Heart left ventricle (tissue), 16 donors: ENCODE data around the gene SORCS2. TPM values are rescaled to one million over a fixed set of nuclear protein-coding genes. Genes with fewer than 3 reads are reported as not detected.

Source experiments
- ATAC-seq, 4 donors: fragments of 200-7000 bp; cut with Tn5 transposase; one replicate each; pipeline ENCODE4 v1.9.1; 2020 to 2022; ENCODE audit warnings: moderate library complexity in 4 of 4, mild to moderate bottlenecking in 3 of 4, moderate number of reproducible peaks in 1 of 4
- DNase-seq, 5 donors: peaks; one replicate each; pipeline ENCODE4 v3.0.0-alpha.2; 2020
- H3K27ac ChIP-seq, 12 donors: fragments of 200-600 bp; sonication (generic) in 4 of 12; one replicate each; pipeline versions ENCODE4 v1.5.0 to v1.8.0; 2016 to 2022; ENCODE audit warnings: mild to moderate bottlenecking in 2 of 12
- H3K27me3 ChIP-seq, 9 donors: fragments of 200-600 bp; sonication (generic) in 2 of 9; one replicate each; pipeline versions ENCODE4 v1.5.1 to v1.8.0; 2016 to 2022; ENCODE audit warnings: mild to moderate bottlenecking in 3 of 9
- H3K36me3 ChIP-seq, 9 donors: fragments of 200-600 bp; sonication (generic) in 2 of 9; one replicate each; pipeline versions ENCODE4 v1.5.0 to v1.8.0; 2018 to 2022; ENCODE audit warnings: mild to moderate bottlenecking in 2 of 9
- H3K4me1 ChIP-seq, 12 donors: fragments of 200-600 bp; sonication (generic) in 4 of 12; one replicate each; pipeline versions ENCODE4 v1.5.0 to v1.8.0; 2016 to 2022; ENCODE audit warnings: mild to moderate bottlenecking in 3 of 12
- H3K4me3 ChIP-seq, 12 donors: fragments of 200-600 bp; sonication (generic) in 4 of 12; one replicate each; pipeline versions ENCODE4 v1.5.0 to v1.8.0; 2017 to 2022; ENCODE audit warnings: mild to moderate bottlenecking in 9 of 12, moderate library complexity in 4 of 12
- H3K9me3 ChIP-seq, 12 donors: fragments of 200-600 bp; sonication (generic) in 4 of 12; one replicate each; pipeline versions ENCODE4 v1.5.0 to v1.8.0; 2016 to 2022; ENCODE audit warnings: mild to moderate bottlenecking in 1 of 12
- POLR2A ChIP-seq, 2 donors: fragments of 450-650 bp; IDR thresholded peaks; one replicate each; pipeline ENCODE4 v1.6.1; 2017; ENCODE audit warnings: antibody characterized with exemption in 2 of 2, mild to moderate bottlenecking in 2 of 2, moderate library complexity in 2 of 2
- WGBS, 4 donors: extraction: QIAGEN DNeasy Blood & Tissue Kit in 2 of 4; methylation state at CpG; one replicate each; pipeline versions ENCODE4 v1.1.5 to v1.1.7; 2013 to 2018; 5-methylcytosine and 5-hydroxymethylcytosine counted together
- intact Hi-C, 10 donors: fragments of 100-400 bp; cut with DNase I; formaldehyde crosslinking; loops; one replicate each; pipeline versions ENCODE4 v1.11.1 to v1.14.2; 2022
- polyA plus RNA-seq, 2 donors: library from polyadenylated mRNA; stranded (reverse); fragments of 200-250 nt; gene quantifications; one replicate each; pipeline ENCODE4 v1.2.3, GENCODE V29; 2013
- total RNA-seq, 9 donors: library from RNA; depleted of rRNA in 2 of 9; stranded (reverse); fragments of >200 nt in 2 of 9; fragmentation: NEBNext Ultra II Directional in 3 of 9; extraction: Animal tissue kit (Norgen Biotek cat#: 25700) in 3 of 9; gene quantifications; one replicate each; pipeline versions ENCODE4 v1.1.0 to v1.2.4, GENCODE V29; 2016 to 2023
- TF ChIP-seq, protein P1 (sequence below), 12 donors: fragments of 200-600 bp; sonication (generic) in 4 of 12; IDR thresholded peaks; one replicate each; pipeline versions ENCODE4 v1.5.0 to v1.8.0; 2018 to 2022; ENCODE audit warnings: antibody characterized with exemption in 12 of 12, mild to moderate bottlenecking in 5 of 12
- donor health status: ischemic (EF 13 %, LVEDD 7.1; RV severe dilation, severe dysfunction).
- donor health status: healthy with polysubstance abuse.
- donor health status: DM: no; HTN: yes; CAD: no.
- donor health status: DM: no; HTN: no; CAD: no.
- donor health status: ischemic (EF 25% LVEDD 6.9; RV normal size, moderate dysfunction).
- donor health status: ischemic (EF 25% LVEDD 5.7; RV mildly dilated, moderate dysfunction).
- donor health status: healthy.
- donor health status: DM: yes; HTN: yes; CAD: no.
- donor health status: ischemic (EF 35%, LVEDD 5.7; RV mildly dilated, moderate dysfunction).
- donor health status: nonischemic (EF 11% LVEDD 7.7; RV severe dilation, severe dysfunction).
- donor health status: DM: yes; HTN: yes; CAD: no.
- donor health status: PGD.
- donor health status: ischemic (EF 29% LVEDD 5.4; RV normal size, mild dysfunction).
- donor health status: nonischemic (EF 23%, LVEDD 6.1; RV moderate dilation, normal function).

SORCS2 gene
- total and polyA plus RNA-seq, 11 donors = 0.28 to 5.5 (median 2.4) TPM

- intact Hi-C loops = no loop called here
- no peak for ATAC-seq
- DNase-seq = peak in 1 of 5 donors; percentile 36
- H3K27me3 ChIP-seq = no peaks in the 10 kb centered on the region
- no peaks in the 10 kb centered on the region for H3K9me3 ChIP-seq
- H3K27ac ChIP-seq = no peak overlapping the region
- H3K4me3 ChIP-seq = no peak overlapping the region
- no peak for TF ChIP-seq POLR2A (IDR thresholded peaks at IDR 0.05)
- TF ChIP-seq, protein P1, sequence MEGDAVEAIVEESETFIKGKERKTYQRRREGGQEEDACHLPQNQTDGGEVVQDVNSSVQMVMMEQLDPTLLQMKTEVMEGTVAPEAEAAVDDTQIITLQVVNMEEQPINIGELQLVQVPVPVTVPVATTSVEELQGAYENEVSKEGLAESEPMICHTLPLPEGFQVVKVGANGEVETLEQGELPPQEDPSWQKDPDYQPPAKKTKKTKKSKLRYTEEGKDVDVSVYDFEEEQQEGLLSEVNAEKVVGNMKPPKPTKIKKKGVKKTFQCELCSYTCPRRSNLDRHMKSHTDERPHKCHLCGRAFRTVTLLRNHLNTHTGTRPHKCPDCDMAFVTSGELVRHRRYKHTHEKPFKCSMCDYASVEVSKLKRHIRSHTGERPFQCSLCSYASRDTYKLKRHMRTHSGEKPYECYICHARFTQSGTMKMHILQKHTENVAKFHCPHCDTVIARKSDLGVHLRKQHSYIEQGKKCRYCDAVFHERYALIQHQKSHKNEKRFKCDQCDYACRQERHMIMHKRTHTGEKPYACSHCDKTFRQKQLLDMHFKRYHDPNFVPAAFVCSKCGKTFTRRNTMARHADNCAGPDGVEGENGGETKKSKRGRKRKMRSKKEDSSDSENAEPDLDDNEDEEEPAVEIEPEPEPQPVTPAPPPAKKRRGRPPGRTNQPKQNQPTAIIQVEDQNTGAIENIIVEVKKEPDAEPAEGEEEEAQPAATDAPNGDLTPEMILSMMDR (IDR thresholded peaks at IDR 0.05) = no peak
- 93 to 96% (median 95%) methylated on average over 8 of the region's 8 CpGs for WGBS, 4 donors
- H3K36me3 ChIP-seq = no peaks in the 10 kb centered on the region
- no peaks in the 10 kb centered on the region for H3K4me1 ChIP-seq
Measured at GRCh38 chr4:7168106-7168505, 24.2 kb upstream of the SORCS2 start.

GRCh38 chr4:7169134-7169533 is 23.2 kb upstream of the SORCS2 start:
- intact Hi-C loops = no loop called here
- WGBS, 4 donors = 82 to 89% (median 83%) methylated on average over 7 of the region's 7 CpGs
- H3K4me1 ChIP-seq = no peaks in the 10 kb centered on the region
- peak in 1 of 5 donors; percentile 43 for DNase-seq
- ATAC-seq = no peak
- no peak overlapping the region for H3K4me3 ChIP-seq
- no peak overlapping the region for H3K27ac ChIP-seq
- TF ChIP-seq, protein P1 (IDR thresholded peaks at IDR 0.05) = no peak
- TF ChIP-seq POLR2A (IDR thresholded peaks at IDR 0.05) = no peak
- no peaks in the 10 kb centered on the region for H3K9me3 ChIP-seq
- H3K27me3 ChIP-seq = no peaks in the 10 kb centered on the region
- H3K36me3 ChIP-seq = no peaks in the 10 kb centered on the region

GRCh38 chr4:7170012-7170411 is 22.3 kb upstream of the SORCS2 start:
- Histone ChIP-seq H3K9me3 (no peaks in the 10 kb centered on the region), H3K27ac (no peak overlapping the region), H3K27me3 (no peaks in the 10 kb centered on the region), H3K36me3 (no peaks in the 10 kb centered on the region), H3K4me3 (no peak overlapping the region), H3K4me1 (no peaks in the 10 kb centered on the region)
- WGBS, 4 donors = 73 to 91% (median 83%) methylated on average over 3 of the region's 3 CpGs
- intact Hi-C loops = no loop called here
- TF ChIP-seq, protein P1 (IDR thresholded peaks at IDR 0.05) = no peak
- TF ChIP-seq POLR2A (IDR thresholded peaks at IDR 0.05) = no peak
- ATAC-seq (no peak), DNase-seq (peak in 1 of 5 donors; percentile 9)

DNA sequence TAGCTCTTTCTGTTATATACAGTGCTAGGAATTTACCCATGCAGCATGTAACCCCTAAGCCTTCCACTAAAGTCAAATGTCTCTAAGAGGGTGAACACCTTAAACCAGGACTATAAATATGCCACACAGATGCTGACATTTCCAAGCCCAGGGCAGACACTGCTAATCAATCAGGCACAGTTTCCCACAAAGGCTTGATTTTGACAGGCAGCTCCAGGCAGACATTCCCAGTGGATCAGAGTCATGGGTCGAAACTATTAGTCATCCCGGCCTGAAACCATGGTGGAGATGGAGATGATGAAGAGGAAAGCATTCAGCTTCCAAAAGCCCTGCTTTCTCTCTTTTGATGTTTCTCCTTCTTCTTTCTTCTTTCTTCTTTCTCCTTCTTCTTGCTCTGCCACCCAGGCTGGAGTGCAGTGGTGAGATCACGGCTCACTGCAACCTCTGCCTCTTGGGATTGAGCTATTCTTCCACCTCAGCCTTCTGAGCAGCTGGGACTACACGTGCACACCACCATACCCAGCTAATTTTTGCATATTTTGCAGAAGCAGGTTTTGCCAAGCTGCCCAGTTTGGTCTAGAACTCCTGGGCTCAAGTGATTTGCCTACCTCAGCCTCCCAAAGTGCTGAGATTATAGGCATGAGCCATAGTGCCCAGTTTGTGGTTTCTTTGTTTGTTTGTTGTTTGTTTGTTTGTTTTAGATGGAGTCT is 21.0 kb upstream of the SORCS2 start:
- DNase-seq (peak in 1 of 5 donors; percentile 2), ATAC-seq (no peak)
- TF ChIP-seq POLR2A (IDR thresholded peaks at IDR 0.05) = no peak
- TF ChIP-seq, protein P1 (IDR thresholded peaks at IDR 0.05) = no peak
- Histone ChIP-seq H3K27ac (no peak overlapping the region), H3K27me3 (no peaks in the 10 kb centered on the region), H3K9me3 (no peaks in the 10 kb centered on the region), H3K4me1 (no peaks in the 10 kb centered on the region), H3K36me3 (no peaks in the 10 kb centered on the region), H3K4me3 (no peak overlapping the region)
- WGBS, 4 donors = 67 to 78% (median 73%) methylated on average over 4 of the region's 4 CpGs
- intact Hi-C loops = no loop called here
